Activated naive CD4-positive, alpha-beta T cell treated with anti-CD3 and anti-CD28 coated beads, Interleukin-2, amount 50 U/mL, for 16 hours (primary cell): Measurements from ENCODE around the gene ITGAL.
A peak's percentile ranks its signal among the peaks of the same experiment; 100 is the strongest.
"Not testable (repeated sequence)": the region's sequence is repeated elsewhere in the genome, so short reads cannot be mapped to it uniquely, and the experiment has no call there.

ENCODE experiments used
- DNase-seq: peaks from one replicate; pipeline ENCODE4 v3.0.0-alpha.2; 2020

The ITGAL gene

GRCh38 chr16:30493941-30494488 lies 21.5 kb downstream of the ITGAL start:
- no peak for DNase-seq

GRCh38 chr16:30494709-30495108 lies 22.2 kb downstream of the ITGAL start:
- DNase-seq, result no peak

GRCh38 chr16:30499284-30499683 lies 26.7 kb downstream of the ITGAL start:
- no peak for DNase-seq

- no peak for DNase-seq
Observed at GRCh38 chr16:30503403-30504296, 31.1 kb downstream of the ITGAL start.

- no peak for DNase-seq
Observed at GRCh38 chr16:30509081-30509765, 36.7 kb downstream of the ITGAL start.

GRCh38 chr16:30510376-30510938 lies 37.9 kb downstream of the ITGAL start:
- no peak for DNase-seq

- no peak for DNase-seq
Observed at GRCh38 chr16:30511509-30511908, 39.0 kb downstream of the ITGAL start.

GRCh38 chr16:30515275-30515674 lies 42.7 kb downstream of the ITGAL start:
- DNase-seq, result no peak

- DNase-seq, result no peak
Observed at GRCh38 chr16:30518552-30518951, 46.0 kb downstream of the ITGAL start.

GRCh38 chr16:30519120-30520049 lies 46.8 kb downstream of the ITGAL start:
- no peak for DNase-seq

- DNase-seq, result no peak
Observed at GRCh38 chr16:30521476-30521872, 48.9 kb downstream of the ITGAL start.

GRCh38 chr16:30521873-30522641 lies 49.5 kb downstream of the ITGAL start:
- no peak for DNase-seq

- DNase-seq, result not testable (repeated sequence)
Observed at GRCh38 chr16:30522702-30523463, 50.3 kb downstream of the ITGAL start.

GRCh38 chr16:30523768-30524574 lies 51.4 kb downstream of the ITGAL start:
- DNase-seq, result no peak

- no peak for DNase-seq
Observed at GRCh38 chr16:30524575-30525568, 52.3 kb downstream of the ITGAL start.

GRCh38 chr16:30525844-30526136 lies 53.2 kb downstream of the ITGAL start:
- DNase-seq, result no peak

- peak; percentile 31 for DNase-seq
Observed at GRCh38 chr16:30526137-30526822, 53.7 kb downstream of the ITGAL start, which contains the start of gene ZNF768. TSS of gene ZNF768 (minus strand) at chr16:30526566. CDS start at chr16:30526413, 153 bp downstream.
